Liver (tissue), 9 donors: ENCODE data around the gene ANKRD13D. TPM values are rescaled to one million over a fixed set of nuclear protein-coding genes. Genes with fewer than 3 reads are reported as not detected.

ENCODE experiments used
- DNase-seq: peaks from one replicate; pipeline ENCODE4 v3.0.0-alpha.2; 2017; ENCODE audit warnings: low spot score
- H3K27ac ChIP-seq, 2 donors: one replicate each; pipeline ENCODE4 v1.7.0; 2013; ENCODE audit warnings: inconsistent platforms in 2 of 2, low read length in 2 of 2, control low read depth in 1 of 2, low read depth in 1 of 2, mild to moderate bottlenecking in 1 of 2
- H3K27me3 ChIP-seq, 4 donors: one replicate each; pipeline versions ENCODE4 v1.6.1 to v1.7.0; 2013; ENCODE audit warnings: low read length in 3 of 4, inconsistent platforms in 1 of 4, mild to moderate bottlenecking in 1 of 4, moderate library complexity in 1 of 4; ENCODE audit not compliant: control insufficient read depth in 4 of 4, insufficient read depth in 4 of 4
- H3K36me3 ChIP-seq, 4 donors: one replicate each; pipeline versions ENCODE4 v1.6.1 to v1.7.0; 2013; ENCODE audit warnings: low read length in 3 of 4, mild to moderate bottlenecking in 3 of 4, low read depth in 1 of 4, moderate library complexity in 1 of 4; ENCODE audit not compliant: control insufficient read depth in 4 of 4, insufficient read depth in 3 of 4
- H3K4me1 ChIP-seq, 4 donors: one replicate each; pipeline versions ENCODE4 v1.6.1 to v1.7.0; 2013; ENCODE audit warnings: low read length in 3 of 4, mild to moderate bottlenecking in 3 of 4, moderate library complexity in 1 of 4; ENCODE audit not compliant: control insufficient read depth in 4 of 4, insufficient read depth in 4 of 4
- H3K4me3 ChIP-seq, 3 donors: one replicate each; pipeline versions ENCODE4 v1.6.1 to v1.7.0; 2013; ENCODE audit warnings: low read length in 3 of 3, control low read depth in 1 of 3, low read depth in 1 of 3, mild to moderate bottlenecking in 1 of 3
- H3K9ac ChIP-seq, 2 donors: one replicate each; pipeline ENCODE4 v1.7.0; 2013; ENCODE audit warnings: low read length in 2 of 2, mild to moderate bottlenecking in 2 of 2, moderate library complexity in 2 of 2, control low read depth in 1 of 2, low read depth in 1 of 2
- H3K9me3 ChIP-seq, 4 donors: one replicate each; pipeline versions ENCODE4 v1.6.1 to v1.7.0; 2013; ENCODE audit warnings: low read length in 3 of 4; ENCODE audit not compliant: control insufficient read depth in 4 of 4
- EGR1 ChIP-seq, 2 donors: IDR thresholded peaks; 2 replicates each; pipeline ENCODE4 v1.6.1; 2016 to 2018; ENCODE audit warnings: antibody characterized with exemption in 2 of 2, low read depth in 2 of 2
- FOXA1 ChIP-seq: IDR thresholded peaks from 2 replicates; pipeline ENCODE4 v1.6.1; 2016; ENCODE audit warnings: antibody characterized with exemption
- FOXA2 ChIP-seq: IDR thresholded peaks from 2 replicates; pipeline ENCODE4 v1.6.1; 2016; ENCODE audit warnings: antibody characterized with exemption
- GABPA ChIP-seq, 2 donors: IDR thresholded peaks in 1 of 2; conservative IDR thresholded peaks in 1 of 2; 2 replicates each; pipeline ENCODE4 v1.6.1; 2016; ENCODE audit warnings: antibody characterized with exemption in 2 of 2, mild to moderate bottlenecking in 1 of 2, moderate library complexity in 1 of 2
- HNF4A ChIP-seq, 2 donors: conservative IDR thresholded peaks; 2 replicates each; pipeline ENCODE4 v1.6.1; 2016; ENCODE audit warnings: antibody characterized with exemption in 2 of 2, mild to moderate bottlenecking in 2 of 2
- HNF4G ChIP-seq: IDR thresholded peaks from 2 replicates; pipeline ENCODE4 v1.6.1; 2016; ENCODE audit warnings: antibody characterized with exemption
- JUND ChIP-seq, 2 donors: IDR thresholded peaks; 2 replicates each; pipeline ENCODE4 v1.6.1; 2016; ENCODE audit warnings: antibody characterized with exemption in 2 of 2
- MAX ChIP-seq: IDR thresholded peaks from 2 replicates; pipeline ENCODE4 v1.6.1; 2016; ENCODE audit warnings: antibody characterized with exemption
- NR2F2 ChIP-seq: IDR thresholded peaks from 2 replicates; pipeline ENCODE4 v1.6.1; 2016; ENCODE audit warnings: antibody characterized with exemption
- RAD21 ChIP-seq, 2 donors: IDR thresholded peaks; 2 replicates each; pipeline ENCODE4 v1.6.1; 2016; ENCODE audit warnings: antibody characterized with exemption in 2 of 2, mild to moderate bottlenecking in 2 of 2
- RXRA ChIP-seq, 2 donors: IDR thresholded peaks; 2 replicates each; pipeline ENCODE4 v1.6.1; 2017 to 2018; ENCODE audit warnings: antibody characterized with exemption in 2 of 2, mild to moderate bottlenecking in 1 of 2
- SP1 ChIP-seq: IDR thresholded peaks from 2 replicates; pipeline ENCODE4 v1.6.1; 2018; ENCODE audit warnings: antibody characterized with exemption, mild to moderate bottlenecking
- TAF1 ChIP-seq: conservative IDR thresholded peaks from 2 replicates; pipeline ENCODE4 v1.6.1; 2016; ENCODE audit warnings: antibody characterized with exemption, mild to moderate bottlenecking
- YY1 ChIP-seq: IDR thresholded peaks from 2 replicates; pipeline ENCODE4 v1.6.1; 2016; ENCODE audit warnings: antibody characterized with exemption, mild to moderate bottlenecking
- ZBTB33 ChIP-seq: IDR thresholded peaks from 2 replicates; pipeline ENCODE4 v1.6.1; 2016; ENCODE audit warnings: antibody characterized with exemption
- WGBS: extraction: QIAGEN DNeasy Blood & Tissue Kit; methylation state at CpG from one replicate; pipeline ENCODE4 v1.1.7; 2013; 5-methylcytosine and 5-hydroxymethylcytosine counted together
- polyA plus RNA-seq, 2 donors: library from polyadenylated mRNA; stranded (reverse) in 1 of 2; unstranded in 1 of 2; fragments of 200-250 nt in 1 of 2; fragments of >200 nt in 1 of 2; fragmentation: Nextera tagmentation in 1 of 2; extraction: Ambion mirVana in 1 of 2; gene quantifications; one replicate each; pipeline versions ENCODE4 v1.2.1 to v1.2.3, GENCODE V29; 2013 to 2015
- total RNA-seq, 2 donors: library from RNA; depleted of rRNA; stranded (reverse); fragments of >200 nt; gene quantifications; one replicate each; pipeline ENCODE4 v1.2.3, GENCODE V29; 2014
- TF ChIP-seq, protein P1 (sequence below): fragments of 150-350 bp; IDR thresholded peaks from 2 replicates; pipeline ENCODE4 v1.5.1; 2017; ENCODE audit warnings: improper control_type of control experiment, low read depth, low read length; ENCODE audit not compliant: missing input control
- TF ChIP-seq, protein P2 (sequence below): IDR thresholded peaks from 2 replicates; pipeline ENCODE4 v1.6.1; 2016; ENCODE audit warnings: antibody characterized with exemption
- TF ChIP-seq, protein P3 (sequence below): IDR thresholded peaks from 2 replicates; pipeline ENCODE4 v1.6.1; 2016; ENCODE audit warnings: antibody characterized with exemption, mild to moderate bottlenecking
- donor health status: healthy.
- donor health status: healthy.
- donor health status: healthy.
- donor health status: healthy.
- donor health status: healthy.

ANKRD13D gene
- total and polyA plus RNA-seq, 4 donors, result 5.5 to 15.0 (median 5.9) TPM

DNA sequence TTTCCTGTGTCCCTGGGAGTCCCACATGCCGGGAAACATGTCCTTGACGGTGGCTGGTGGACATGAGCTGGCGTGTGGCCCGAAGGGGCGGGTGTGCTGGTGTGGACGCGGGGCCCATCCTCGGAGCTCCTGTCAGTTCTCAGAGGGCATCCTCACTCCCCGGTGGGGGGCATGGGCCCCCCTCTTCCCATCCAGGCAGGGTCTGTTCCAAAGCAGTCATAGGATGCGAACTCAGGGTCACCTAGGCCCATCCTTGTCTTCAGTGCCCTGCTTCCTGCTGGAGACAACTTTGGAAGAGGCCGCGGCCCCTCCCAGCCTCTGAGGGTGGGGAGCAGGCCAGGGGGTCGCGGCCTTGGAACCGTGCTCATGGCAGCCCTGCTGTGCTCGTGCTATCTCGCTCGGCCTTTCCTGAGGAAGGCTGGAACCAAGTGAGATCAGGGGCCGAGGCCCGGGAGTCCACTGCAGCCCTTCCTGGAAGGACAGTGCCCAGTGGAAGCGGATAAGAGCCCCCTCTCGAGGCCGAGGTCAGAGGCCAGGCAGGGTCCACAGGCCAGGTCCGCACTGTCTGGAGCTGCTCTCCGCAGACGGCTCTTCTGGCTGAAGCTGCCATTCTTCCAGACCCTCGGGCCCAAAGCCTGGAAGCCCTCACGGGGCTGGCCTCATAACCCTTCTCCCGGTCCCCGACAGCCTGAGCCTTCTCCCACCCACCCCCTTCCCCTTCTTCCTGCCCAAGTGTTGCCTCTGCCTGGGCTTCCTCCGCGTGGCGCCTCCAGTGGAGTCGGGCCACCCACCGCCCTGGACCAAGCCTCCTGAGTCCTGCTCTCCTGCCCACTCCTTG, 14.1 kb upstream of the ANKRD13D start:
- H3K4me3 ChIP-seq, result no peak overlapping the region
- WGBS, result 65% methylated on average over 35 of the region's 35 CpGs
- TF ChIP-seq JUND (IDR thresholded peaks at IDR 0.05) (no peak), ZBTB33 (no peak), FOXA1 (no peak), SP1 (no peak), RAD21 (IDR thresholded peaks at IDR 0.05) (no peak), RXRA (IDR thresholded peaks at IDR 0.05) (peak; percentile 73 to 84), NR2F2 (peak; percentile 100), GABPA (IDR thresholded peaks at IDR 0.05 in 1 of 2, conservative IDR thresholded peaks at IDR 0.05 in 1 of 2) (no peak), HNF4G (no peak), YY1 (no peak), HNF4A (conservative IDR thresholded peaks at IDR 0.05) (no peak), FOXA2 (no peak), TAF1 (no peak), EGR1 (IDR thresholded peaks at IDR 0.05; ENCODE audit: low read depth in 2 of 2) (no peak), MAX (peak; percentile 47)
- TF ChIP-seq, protein P1, sequence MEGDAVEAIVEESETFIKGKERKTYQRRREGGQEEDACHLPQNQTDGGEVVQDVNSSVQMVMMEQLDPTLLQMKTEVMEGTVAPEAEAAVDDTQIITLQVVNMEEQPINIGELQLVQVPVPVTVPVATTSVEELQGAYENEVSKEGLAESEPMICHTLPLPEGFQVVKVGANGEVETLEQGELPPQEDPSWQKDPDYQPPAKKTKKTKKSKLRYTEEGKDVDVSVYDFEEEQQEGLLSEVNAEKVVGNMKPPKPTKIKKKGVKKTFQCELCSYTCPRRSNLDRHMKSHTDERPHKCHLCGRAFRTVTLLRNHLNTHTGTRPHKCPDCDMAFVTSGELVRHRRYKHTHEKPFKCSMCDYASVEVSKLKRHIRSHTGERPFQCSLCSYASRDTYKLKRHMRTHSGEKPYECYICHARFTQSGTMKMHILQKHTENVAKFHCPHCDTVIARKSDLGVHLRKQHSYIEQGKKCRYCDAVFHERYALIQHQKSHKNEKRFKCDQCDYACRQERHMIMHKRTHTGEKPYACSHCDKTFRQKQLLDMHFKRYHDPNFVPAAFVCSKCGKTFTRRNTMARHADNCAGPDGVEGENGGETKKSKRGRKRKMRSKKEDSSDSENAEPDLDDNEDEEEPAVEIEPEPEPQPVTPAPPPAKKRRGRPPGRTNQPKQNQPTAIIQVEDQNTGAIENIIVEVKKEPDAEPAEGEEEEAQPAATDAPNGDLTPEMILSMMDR, result no peak
- TF ChIP-seq, protein P2, sequence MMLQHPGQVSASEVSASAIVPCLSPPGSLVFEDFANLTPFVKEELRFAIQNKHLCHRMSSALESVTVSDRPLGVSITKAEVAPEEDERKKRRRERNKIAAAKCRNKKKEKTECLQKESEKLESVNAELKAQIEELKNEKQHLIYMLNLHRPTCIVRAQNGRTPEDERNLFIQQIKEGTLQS, result no peak
- TF ChIP-seq, protein P3, sequence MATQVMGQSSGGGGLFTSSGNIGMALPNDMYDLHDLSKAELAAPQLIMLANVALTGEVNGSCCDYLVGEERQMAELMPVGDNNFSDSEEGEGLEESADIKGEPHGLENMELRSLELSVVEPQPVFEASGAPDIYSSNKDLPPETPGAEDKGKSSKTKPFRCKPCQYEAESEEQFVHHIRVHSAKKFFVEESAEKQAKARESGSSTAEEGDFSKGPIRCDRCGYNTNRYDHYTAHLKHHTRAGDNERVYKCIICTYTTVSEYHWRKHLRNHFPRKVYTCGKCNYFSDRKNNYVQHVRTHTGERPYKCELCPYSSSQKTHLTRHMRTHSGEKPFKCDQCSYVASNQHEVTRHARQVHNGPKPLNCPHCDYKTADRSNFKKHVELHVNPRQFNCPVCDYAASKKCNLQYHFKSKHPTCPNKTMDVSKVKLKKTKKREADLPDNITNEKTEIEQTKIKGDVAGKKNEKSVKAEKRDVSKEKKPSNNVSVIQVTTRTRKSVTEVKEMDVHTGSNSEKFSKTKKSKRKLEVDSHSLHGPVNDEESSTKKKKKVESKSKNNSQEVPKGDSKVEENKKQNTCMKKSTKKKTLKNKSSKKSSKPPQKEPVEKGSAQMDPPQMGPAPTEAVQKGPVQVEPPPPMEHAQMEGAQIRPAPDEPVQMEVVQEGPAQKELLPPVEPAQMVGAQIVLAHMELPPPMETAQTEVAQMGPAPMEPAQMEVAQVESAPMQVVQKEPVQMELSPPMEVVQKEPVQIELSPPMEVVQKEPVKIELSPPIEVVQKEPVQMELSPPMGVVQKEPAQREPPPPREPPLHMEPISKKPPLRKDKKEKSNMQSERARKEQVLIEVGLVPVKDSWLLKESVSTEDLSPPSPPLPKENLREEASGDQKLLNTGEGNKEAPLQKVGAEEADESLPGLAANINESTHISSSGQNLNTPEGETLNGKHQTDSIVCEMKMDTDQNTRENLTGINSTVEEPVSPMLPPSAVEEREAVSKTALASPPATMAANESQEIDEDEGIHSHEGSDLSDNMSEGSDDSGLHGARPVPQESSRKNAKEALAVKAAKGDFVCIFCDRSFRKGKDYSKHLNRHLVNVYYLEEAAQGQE, result no peak
- no peaks in the 10 kb centered on the region for H3K27me3 ChIP-seq
- H3K9me3 ChIP-seq, result no peaks in the 10 kb centered on the region
- no peak for DNase-seq
- no peak overlapping the region for H3K9ac ChIP-seq
- H3K27ac ChIP-seq, result peak overlapping the region; percentile 43 to 67
- peaks cover 4 to 9% (median 7%) of the 10 kb centered on the region in 4 donors for H3K36me3 ChIP-seq
- peaks cover 10 to 71% (median 28%) of the 10 kb centered on the region in 4 donors for H3K4me1 ChIP-seq
